Retinal pigment epithelial cell (primary cell): ENCODE data around the gene C14orf132.

Experiments
- DNase-seq: peaks from one replicate; pipeline ENCODE4 v3.0.0-alpha.2; 2010; ENCODE audit warnings: low read depth
- H3K4me3 ChIP-seq: 2 replicates; pipeline ENCODE4 v1.5.1; 2011; ENCODE audit warnings: mild to moderate bottlenecking, low read length, control low read depth, moderate library complexity
- TF ChIP-seq, protein P1 (sequence below): conservative IDR thresholded peaks from 2 replicates; pipeline ENCODE4 v1.5.1; 2011; ENCODE audit warnings: low read depth, low read length, control low read depth, inconsistent platforms

C14orf132 gene

DNA sequence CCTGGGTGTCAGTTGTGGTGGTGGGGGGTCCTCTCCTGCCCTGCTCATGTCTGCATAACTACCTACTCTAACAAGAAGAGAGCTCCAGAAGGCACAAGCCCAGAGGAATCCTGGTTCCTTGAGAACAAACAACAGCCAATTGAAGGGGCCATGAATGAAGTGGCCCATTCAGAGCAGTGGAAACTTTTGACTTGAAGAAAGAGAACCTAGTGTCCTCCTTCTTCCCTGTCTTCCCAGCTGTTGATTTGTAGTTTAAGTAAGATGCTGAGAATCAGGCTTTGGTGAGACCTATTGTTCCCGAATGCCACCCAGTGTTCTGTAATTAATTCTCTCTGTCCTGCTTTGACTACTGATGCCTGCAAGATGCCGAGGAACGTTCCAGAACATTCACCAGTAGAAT is 79.2 kb downstream of the C14orf132 start:
- no peak for DNase-seq
- H3K4me3 ChIP-seq = no peak overlapping the region
- TF ChIP-seq, protein P1, sequence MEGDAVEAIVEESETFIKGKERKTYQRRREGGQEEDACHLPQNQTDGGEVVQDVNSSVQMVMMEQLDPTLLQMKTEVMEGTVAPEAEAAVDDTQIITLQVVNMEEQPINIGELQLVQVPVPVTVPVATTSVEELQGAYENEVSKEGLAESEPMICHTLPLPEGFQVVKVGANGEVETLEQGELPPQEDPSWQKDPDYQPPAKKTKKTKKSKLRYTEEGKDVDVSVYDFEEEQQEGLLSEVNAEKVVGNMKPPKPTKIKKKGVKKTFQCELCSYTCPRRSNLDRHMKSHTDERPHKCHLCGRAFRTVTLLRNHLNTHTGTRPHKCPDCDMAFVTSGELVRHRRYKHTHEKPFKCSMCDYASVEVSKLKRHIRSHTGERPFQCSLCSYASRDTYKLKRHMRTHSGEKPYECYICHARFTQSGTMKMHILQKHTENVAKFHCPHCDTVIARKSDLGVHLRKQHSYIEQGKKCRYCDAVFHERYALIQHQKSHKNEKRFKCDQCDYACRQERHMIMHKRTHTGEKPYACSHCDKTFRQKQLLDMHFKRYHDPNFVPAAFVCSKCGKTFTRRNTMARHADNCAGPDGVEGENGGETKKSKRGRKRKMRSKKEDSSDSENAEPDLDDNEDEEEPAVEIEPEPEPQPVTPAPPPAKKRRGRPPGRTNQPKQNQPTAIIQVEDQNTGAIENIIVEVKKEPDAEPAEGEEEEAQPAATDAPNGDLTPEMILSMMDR = no peak

DNA sequence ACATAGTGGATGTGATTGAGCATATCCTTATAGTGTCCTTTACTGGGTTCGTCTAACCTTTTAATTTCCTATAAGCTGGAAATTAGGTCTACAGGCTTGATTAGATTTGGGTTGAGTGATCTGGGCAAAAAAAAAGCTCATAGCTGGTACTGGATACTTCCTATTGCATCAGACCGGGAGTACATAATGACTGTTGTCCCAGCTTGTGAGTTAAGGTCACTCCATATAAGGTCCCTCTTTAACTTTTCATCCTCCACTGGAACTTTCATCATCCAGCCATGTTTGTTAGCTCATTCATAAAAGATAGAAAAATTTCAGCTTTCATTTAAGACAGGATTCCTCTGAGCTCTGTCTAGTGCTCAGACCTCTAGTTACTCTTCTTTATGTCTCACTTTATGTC is 80.8 kb downstream of the C14orf132 start:
- H3K4me3 ChIP-seq = no peak overlapping the region
- DNase-seq = no peak
- TF ChIP-seq, protein P1 = no peak

- TF ChIP-seq, protein P1 = no peak
- no peak overlapping the region for H3K4me3 ChIP-seq
- no peak for DNase-seq
These were observed 81.2 kb downstream of the C14orf132 start for GRCh38 chr14:96120392-96120791.

- TF ChIP-seq, protein P1 = no peak
- DNase-seq = no peak
These were observed 81.8 kb downstream of the C14orf132 start for GRCh38 chr14:96120941-96121340.

DNA sequence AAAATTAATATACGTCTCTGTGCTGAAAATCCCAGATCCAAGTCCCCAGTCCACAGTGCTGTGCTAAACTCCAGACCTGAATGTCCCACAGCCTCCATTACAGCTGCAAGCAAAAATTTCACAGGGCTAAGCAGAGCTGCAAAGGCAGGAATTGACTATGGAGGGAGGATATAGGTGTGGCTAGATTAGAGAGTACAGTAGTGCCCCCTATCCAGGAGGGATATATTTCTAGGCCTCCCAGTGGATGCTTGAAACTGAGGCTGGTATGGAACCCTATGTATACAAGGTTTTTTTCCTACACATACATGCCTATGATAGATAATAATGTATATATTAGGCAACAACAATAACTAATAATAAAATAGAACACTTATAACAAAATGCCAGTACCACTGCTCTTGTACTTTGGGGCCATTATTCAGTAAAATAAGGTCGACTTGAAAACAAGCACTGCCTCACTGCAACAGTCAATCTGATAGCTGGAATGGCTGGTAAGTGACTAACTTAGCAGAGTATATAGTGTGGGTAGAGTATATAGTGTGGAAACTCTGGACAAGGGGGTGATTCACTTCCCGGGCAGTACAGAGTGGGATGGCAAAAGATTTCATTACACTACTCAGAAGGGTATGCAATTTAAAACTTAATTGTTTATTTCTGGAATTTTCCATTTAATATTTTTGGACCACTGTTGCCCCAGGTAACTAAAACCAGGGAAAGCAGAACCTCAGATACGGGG is 82.7 kb downstream of the C14orf132 start:
- H3K4me3 ChIP-seq = no peak overlapping the region
- TF ChIP-seq, protein P1 = no peak
- DNase-seq = no peak

More at GRCh38 chr14:96120941-96121340, 81.8 kb downstream of the C14orf132 start:
- no peak overlapping the region for H3K4me3 ChIP-seq

- no peak for DNase-seq
- H3K4me3 ChIP-seq = no peak overlapping the region
- TF ChIP-seq, protein P1 = no peak
These were observed 83.3 kb downstream of the C14orf132 start for GRCh38 chr14:96122496-96122895.

DNA sequence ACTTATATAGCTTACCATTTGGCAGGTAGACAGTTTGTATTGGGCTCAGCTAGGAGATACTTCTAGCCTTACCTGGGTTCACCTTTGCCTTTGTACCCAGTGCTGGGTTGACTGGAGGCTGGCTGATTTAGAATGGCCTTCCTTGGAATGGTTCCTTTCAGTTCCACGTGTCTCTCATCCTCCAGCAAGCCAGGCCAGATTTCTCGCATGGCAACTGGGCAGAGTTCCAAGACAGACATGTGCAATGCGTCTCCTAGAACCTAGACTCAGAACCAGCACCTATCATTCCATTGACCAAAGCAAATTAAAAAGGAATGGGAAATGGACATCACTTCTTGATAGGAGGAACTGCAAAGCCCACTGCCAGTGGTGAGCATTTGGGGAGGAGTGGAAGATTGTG is 86.4 kb downstream of the C14orf132 start:
- no peak for DNase-seq
- TF ChIP-seq, protein P1 = no peak

More for the DNA sequence above, 86.4 kb downstream of the C14orf132 start:
- no peak overlapping the region for H3K4me3 ChIP-seq
